ENCODE measurements around the gene LTO1.

The LTO1 gene, protein sequence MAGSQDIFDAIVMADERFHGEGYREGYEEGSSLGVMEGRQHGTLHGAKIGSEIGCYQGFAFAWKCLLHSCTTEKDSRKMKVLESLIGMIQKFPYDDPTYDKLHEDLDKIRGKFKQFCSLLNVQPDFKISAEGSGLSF

DNA sequence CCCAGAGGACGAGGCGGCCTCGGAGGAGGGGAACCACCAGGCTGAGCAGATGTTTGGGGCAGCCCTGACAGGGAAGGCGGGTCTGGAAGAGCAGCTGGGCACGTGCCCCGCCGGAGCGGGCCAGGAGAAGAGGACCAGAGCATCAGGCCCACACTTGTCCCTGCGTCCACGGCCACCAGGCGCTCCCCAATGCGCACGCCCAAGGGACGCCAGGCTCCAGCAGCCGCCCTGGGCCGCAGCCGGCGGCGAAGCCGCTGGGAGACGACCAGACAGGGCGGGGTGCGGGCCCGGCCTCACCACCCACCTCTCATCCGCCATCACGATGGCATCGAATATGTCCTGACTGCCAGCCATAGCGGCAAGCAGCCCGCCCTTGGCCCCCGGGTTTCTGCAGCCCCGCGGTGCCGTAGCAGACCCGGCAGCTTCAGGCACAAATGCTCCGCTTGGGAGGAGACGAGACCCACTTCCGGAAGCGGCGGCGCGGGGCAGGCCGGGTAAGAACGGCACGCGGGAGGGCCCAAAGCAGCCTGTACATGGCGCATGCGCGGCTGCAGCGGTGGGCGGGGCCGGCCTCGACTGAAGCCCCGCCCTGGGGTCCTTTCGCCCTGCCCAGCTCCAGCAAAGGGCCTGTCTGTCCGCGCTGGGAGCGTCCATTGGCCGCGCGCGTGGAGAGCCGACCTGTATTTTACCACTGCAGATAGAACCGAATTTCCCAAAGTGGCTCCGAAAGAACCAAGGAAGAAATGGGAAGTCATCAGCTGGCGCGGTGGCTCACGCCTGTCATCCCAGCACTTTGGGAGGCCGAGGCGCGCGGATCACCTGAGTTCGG is at the start of gene LTO1:
Gene LTO1, minus strand, starts transcription at position 468 of the 829 bp plus-strand sequence. Its CDS starts 114 bp downstream, at position 354.
- peak; percentile 94 for DNase-seq

DNA sequence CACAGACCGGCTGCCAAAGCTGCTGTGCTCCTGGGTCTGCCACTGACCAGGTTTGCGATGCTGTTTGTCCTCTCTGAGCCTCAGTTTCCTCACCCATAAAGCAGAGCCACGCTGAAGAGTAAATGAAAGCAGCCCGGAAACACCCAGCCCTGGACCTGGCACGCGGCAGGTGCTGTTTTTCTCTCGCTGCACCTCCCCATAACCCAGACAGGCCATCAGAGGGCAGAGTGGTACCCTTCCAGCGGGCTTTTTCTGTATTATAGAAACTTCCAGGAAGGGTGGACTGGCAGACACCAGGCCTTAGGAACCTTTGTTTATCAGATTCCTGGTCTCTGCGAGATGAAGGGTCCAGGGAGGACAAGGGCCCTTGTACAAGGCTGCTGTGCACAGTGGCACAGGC is 46.6 kb upstream of the LTO1 start:
- no peak for DNase-seq

DNA sequence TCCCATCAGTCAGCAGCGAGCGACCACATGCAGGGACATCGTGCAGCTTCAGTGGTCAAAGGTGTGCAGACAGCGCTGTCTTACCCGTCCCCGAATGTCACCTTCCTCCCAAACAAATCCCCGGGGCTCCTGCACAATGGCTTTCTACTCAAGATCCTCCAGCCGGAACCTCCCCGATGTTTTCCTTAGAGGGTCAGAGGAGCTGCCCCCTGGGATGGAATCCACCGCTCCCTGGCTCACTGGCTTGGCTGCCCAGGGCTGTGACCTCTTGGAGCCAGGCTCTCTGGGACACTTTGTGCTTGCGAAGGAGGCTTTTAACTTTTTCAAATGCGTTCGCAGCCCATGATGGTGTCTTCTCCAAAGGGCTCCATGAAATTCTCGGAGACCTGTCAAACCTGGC is 46.0 kb upstream of the LTO1 start:
- no peak for DNase-seq

DNA sequence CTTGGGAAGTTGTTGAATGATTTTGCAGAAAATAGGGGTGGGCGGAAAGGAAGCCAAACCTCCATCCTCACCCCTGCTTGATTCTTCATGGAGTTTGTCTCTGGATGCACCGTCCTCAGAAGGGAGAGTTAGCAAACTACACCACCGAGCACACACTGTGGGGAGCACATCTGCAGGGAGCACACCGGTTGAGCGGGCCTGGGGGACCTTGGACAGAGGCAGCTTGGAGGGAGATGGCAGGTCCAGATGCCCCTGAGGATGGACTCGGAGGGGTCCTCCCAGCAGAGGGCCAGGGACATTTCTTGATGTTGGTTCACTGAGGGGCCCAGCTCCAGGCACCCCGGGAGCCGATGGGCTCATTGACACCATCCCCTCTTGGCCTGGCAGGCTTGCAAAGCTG is 43.8 kb upstream of the LTO1 start:
- DNase-seq: no peak

DNA sequence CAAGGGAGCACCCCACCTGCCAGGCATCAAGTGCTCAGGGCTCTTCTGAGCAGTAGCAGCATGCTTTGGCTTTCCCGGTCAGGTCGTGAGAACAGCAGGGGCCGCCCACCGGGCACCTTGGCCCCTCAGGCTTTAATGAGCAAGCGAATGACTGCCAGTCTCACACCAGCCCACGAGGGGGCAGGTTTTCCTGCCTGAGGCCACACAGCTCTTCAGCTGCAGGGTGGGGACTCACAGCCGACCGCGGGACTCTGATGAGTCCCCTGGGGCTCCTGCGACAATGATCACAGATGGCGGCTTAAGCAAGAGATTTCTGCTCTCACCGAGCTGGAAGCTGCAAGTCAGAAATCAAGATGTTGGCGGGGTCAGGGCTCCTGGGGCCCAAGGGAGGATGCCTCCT is 43.0 kb upstream of the LTO1 start:
- DNase-seq: peak; percentile 81

DNA sequence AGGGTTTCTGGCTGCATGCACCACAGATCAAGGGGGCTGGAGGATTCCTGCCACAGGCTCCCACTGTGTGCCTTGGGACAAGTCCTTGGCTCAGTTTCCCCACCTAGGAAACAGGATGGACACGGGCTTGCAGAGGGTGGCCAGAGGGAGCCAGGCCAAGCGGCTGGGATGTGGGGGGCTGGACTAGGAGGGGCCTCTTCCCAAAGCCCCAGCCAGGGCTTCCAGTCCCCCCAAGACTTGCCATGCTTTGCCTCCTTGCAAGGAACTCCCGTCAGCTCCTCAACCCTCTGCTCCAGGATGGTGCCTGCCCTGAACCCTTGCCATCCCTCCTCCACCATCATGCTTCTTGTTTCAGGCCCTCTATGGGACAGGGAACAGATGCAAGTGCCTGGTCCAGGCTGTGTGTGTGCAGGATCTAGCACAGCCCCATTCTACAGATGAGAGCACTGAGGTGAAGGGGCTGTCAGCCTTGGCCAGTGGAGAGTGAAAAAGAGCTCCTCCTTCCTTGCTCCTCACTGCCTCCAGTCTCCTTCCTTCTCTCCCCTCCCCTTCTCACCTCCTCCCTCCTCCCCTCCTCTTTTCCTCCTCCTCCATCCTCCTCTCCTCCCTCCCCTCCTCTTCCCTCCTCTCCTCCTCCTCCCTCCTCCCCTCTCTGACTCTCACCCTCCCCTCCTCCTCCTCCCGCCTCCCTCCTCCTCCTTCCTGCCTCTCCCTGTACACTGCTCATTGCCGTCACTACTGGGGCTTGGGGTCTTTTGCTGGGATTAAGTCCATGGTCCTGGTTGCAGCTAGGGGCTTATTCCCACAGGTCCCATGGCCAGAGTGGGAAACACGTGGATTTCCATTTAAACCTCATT is 42.0 kb upstream of the LTO1 start:
- DNase-seq: no peak

DNA sequence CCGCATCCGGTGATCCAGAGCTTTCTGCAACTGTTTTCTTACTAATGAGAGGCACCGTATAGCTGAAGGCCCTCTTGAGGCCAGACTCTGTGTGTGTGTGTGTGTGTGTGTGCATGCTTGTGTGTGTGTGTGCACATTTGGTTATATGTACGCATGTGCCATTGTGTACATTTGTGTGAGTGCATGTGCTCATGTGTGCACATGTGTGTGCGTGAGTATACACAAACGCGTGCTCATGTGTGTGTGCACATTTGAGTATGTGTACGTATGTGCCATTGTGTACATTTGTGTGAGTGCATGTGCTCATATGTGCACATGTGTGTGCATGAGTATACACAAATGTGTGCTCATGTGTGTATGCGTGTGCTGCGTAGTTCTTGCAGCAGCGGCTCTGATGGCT is 40.9 kb upstream of the LTO1 start:
- no peak for DNase-seq

DNA sequence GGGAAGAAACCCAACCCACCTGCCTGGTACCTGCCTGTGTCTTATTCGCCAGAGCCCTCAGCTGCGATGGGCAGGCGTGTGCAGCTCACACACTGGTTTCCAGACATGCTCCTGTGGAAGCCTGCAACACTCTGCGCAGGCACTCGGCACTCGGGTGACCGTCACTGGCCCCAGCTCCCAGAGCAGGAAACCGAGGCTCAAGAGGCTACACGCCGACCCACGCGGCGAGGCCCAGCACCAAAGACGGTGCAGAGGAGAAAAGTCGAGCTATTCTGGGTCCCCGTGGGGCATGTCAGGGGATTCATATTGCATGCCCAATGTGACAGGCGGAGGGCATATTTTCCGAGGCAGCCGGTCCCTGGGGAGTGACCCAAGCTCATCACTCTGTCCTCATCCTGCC is 40.3 kb upstream of the LTO1 start:
- DNase-seq: no peak

DNA sequence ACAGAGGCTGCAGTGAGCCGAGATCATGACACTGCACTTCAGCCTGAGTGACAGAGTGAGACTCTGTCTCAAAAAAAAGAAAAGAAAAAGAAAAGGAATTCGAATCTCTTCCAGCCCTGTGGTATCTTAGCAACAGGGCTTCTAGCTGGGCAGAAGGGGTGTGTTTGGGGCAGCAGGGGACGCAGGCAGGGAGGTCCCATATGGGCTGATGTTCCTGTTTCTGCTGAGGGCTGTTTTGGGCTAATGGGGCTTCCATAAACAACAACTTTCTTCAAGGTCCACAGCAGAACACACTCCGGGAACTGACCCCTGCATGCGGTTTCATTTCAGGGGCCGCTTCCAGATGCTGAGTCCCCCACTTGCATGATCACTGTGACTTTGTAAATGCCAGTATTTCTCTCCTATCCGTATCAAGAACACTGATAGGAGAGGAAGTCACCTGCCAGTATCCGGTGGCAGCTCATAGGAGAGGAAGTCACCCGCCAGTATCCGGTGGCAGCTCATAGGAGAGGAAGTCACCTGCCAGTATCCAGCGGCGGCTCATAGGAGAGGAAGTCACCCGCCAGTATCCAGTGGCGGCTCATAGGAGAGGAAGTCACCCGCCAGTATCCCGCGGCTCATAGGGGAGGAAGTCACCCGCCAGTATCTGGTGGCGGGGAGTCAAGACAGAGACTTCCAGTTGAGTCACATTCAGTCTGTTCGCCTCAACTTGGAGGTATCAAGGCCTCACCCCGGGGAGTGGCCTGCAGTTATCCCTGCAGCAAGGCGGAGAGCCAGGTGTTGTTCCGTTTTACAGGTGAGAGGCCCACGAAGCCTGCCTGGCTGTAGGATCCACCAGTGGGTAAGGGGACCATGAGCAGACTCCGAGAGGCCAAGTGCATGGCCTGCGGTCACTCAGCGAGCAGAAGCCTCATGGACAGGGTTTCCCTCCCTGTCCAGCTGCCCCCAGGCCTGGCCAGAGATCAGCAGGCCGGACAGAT is 37.0 kb upstream of the LTO1 start:
- DNase-seq: no peak

DNA sequence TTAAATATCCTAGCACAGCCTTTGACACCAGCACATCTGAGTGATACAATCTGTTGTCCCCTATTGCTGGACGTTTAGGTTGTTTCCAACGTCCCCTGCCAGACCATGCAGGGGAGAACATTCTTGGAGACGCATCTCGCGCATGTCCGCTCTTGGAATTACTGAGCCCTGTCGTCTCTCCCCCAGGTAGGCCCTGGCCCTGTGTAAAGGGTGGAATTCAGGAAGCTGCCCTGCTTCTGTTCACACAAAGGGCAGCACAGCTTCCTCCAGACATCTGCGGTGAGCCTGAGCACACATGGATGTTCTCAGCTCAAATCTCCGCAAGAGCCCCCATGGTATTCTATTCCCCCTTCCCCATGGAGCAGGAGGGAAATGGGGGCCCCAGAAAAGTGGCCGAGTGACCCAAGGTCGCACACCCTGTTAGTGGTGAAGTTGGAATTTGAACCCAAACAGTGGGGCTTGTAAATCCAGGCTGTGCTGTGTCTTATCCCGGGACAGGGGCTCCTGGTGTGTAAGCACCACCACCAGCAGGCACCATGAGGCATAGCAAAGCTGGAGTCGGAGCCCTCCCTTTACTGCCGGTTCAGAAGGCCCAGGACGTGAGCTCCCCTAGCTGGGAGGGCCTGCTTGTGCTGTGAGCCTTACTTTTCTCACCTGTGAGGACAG is 33.7 kb upstream of the LTO1 start:
- DNase-seq: no peak

DNA sequence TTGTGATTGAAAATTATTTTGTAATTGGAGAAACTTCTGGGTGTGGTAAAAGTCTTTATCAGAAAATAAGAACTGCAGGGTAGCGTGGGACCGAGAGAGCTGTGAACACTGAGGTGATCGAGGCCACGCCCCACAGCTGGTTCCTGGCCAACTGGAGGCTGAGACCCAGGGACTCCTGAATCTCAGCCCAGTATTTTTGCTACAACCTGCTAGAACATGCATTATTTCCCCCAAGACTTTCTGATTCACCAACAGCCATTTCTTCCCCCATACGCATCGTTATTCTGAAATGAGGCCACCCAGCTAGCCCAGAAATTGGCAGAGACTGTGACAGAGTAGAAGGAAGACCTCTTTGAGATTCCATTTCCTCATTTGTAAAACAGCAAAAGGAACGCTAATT is 32.0 kb upstream of the LTO1 start:
- DNase-seq: no peak

DNA sequence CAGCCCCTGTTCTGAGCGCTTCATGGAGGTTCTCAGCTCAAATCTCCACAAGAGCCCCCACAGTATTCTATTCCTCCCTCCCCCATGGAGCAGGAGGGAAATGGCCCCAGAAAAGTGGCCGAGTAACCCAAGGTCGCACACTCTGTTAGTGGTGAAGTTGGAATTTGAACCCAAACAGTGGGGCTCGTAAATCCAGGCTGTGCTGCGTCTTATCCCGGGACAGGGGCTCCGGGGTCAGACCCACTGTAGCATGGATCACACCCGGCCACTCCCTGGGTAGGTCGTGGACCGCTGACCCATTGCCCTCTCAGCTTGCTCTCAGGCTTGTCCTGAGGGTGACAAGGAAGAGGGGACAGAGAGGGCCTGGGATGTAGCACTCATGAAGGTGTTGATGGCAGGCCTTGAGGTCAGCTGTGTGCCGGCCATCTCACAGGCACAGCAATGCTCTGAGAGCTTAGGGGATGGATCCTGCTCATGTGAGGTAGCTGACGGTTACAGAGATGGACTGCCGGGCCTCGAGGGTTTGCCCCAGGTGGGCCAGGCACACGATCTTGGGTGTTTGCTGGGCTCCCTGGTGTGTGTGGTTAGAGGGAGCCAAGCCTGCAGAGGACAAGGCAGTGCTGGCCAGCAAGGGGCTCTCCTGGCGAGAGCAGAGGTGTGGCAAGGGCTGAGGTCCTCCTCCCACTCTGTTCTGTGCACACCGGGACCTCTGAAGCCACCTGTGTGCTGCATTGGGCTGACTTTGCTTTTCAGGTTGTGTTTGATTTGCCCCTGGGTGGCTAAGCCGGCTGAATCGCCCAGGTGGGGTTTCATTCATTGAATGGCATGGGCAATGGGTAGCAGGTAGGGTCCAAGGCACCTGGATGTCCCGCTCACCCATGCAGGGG is 31.0 kb upstream of the LTO1 start:
- DNase-seq: no peak

DNA sequence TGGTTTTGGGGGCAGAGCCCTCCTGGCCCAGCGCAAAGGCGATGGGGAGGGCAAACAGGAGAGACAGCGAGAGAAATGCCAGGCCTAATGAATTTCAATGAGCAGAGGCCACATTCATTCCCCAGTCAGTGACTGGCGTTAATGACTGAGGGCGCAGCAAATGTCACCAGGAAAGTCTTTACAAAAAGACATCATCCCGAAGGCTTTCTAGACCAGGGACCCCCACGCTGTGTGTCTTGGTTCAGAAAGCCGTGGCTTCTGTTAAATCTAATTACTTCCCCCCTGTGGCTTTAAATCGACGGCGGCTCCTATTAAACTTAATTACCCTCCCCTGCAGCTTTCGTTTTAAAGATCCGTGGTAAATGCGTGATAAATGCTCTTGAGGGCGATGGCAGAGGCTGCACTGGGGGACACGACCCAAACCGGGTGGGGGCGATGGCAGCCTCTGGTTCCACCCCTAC is 30.2 kb upstream of the LTO1 start:
- no peak for DNase-seq

DNA sequence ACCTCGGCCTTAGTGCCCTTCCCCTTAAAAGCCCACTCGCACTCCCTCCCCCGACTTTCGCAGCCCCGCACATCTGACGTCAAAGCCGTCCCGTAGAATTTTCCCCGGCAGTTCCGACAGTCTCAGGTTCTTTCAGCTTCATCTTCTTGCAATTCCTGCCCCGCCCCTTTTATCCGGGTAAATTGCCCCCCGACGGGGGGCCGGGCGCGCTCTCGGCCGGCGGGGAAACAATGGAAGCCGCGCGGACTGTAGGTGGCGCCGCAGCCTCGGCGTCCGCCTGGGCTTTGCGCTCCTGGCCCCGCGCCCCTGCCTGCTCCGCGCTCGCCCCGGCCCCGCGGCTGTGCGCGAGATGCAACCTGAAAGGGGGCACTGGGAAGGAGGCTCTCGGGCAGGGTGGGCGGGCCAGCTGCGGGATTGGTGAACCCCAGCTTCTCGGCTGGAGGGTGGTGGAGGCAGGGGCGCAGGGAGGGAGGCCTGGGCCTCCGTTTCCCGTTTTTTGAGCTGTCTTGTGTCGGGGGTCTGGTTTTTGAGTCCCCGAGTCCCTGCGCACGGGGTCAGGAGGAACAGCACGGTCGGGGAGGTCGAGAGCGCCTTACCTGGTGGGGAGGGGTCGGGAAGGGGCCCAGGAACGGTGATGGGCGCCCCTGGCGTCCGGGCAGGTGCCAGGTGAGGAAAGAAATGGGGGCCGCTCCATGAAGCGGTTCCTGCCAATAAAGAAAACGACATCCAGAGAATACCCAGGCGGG is 29.5 kb upstream of the LTO1 start:
- peak; percentile 31 for DNase-seq

DNA sequence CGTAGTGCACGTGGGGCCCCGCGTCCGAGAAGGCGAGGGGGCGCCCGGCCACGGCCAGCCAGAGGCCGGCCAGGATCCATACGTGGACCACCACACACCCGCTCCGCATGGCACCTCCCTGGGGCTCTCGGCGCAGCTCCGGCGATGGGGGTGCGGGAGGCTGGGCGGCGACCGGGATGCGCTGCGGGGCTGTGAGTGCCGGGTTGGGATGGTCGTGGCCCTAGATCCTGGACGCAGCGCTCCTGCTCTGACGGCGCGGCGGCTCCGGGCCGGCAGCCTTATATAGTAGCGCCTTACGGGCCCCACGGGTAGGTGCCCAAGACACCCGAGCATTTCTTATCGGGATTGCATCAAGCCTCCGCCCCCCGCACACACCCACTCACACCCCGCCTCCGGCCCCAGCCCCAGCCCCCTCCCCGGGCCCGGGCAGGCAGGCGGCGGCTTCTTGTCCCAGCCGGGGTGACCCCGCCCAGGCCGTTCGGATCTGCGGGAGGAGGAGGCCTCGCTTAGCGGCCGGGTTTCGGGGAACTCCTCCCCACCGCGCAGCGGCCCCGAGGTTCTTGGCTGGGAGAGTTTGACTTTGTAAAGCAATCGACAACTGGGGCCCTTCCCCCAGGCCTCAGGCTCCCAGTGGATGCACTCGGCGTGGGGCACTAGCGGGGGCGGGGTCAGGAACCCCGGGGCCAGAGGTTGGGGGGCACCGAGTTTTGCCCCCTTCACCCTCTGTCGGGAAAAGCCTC is 28.8 kb upstream of the LTO1 start, which contains the start of gene FGF19:
Gene FGF19, minus strand, starts transcription at position 255 of the 740 bp plus-strand sequence. Its CDS starts 146 bp downstream, at position 109.
- no peak for DNase-seq

DNA sequence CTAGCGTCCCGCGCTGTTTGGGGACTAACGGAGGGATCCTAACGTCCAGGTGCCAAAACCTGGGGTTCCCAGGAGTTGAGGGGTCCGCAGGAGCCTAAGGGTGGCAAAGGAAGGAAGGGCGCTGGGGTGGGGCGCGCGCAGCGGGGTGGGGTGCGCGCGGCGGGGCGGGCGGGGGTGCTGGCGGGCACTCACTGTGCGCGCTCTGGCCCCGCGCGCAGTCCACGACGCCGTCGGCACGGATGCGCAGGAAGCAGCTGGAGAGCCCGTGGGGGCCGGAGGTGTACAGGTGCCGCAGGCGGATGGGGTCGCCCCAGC is 28.3 kb upstream of the LTO1 start:
- DNase-seq: no peak

DNA sequence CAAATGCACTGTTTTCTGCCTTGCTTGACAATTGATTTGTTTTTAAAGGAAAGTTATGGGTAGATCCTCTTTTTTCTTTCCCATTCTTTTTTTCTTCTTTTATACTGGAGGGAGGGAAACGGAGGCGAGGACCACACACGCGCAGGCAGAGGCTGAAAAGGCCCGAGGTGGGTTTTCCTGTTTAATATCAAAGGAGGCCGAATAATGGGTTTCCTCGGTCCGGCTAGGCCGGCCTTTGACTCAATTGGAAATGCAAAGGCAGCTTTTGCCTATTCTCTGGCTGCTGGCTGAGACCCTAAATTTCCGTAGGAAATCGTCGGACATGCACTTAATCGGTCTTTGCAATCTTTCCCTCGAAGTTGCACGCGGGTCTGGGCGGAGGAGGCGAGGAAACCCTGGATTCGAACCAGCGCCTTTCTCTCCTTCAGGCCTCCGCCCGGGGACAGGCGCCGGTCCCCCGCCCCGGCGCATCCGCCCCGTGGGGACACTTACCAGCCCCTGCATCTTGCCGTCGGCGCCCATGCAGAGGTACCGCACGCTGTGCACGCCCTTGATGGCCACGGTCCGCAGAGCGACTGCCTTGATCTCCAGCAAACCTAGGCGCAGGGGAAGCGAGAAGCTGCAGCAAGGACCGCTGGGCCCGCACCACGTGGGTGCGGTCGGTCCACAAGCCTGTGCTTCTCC is 27.8 kb upstream of the LTO1 start:
- DNase-seq: no peak

DNA sequence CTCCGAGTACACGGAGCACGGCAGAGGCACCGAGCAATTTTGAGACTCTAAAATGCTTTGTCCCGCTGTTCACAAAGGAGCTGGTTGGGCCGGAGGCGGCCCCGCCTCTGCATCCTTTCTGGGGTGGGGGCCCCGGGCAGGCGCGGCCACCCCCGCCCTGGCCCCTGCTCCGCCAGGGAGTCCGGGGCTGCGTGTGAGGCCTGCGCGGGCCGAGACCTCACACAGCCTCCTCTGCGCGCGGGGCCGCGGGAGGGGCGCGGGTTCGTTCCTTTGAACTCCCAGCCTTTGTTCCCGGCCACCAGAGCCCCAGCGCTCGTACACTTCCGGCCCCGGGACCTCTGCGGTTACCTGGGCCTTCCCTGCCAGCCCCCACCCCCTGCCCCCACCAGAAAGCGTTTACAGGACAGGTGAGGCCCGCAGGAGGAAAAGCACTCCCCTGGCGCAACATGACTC is 27.1 kb upstream of the LTO1 start:
- no peak for DNase-seq
